Loucy (cell line): ENCODE measurements around the gene LCN10.

Source experiments
- CTCF ChIP-seq: fragments of 200-600 bp; sonication (generic); conservative IDR thresholded peaks from 2 replicates; pipeline ENCODE4 v1.5.1; 2014; ENCODE audit warnings: mild to moderate bottlenecking, antibody characterized with exemption, low read length
- EZH2phosphoT487 ChIP-seq: fragments of 200-600 bp; IDR thresholded peaks from 2 replicates; pipeline ENCODE4 v1.6.1; 2018; ENCODE audit warnings: antibody characterized with exemption, mild to moderate bottlenecking, moderate library complexity, borderline replicate concordance

- no peak for TF ChIP-seq CTCF
- TF ChIP-seq EZH2phosphoT487, result no peak
Measured at GRCh38 chr9:136739509-136739908, 3.2 kb downstream of the LCN10 start.
